Vagina (tissue), 2 donors: ENCODE measurements around the gene KIAA0753.
A peak's percentile ranks its signal among the peaks of the same experiment; 100 is the strongest.

Source experiments
- CTCF ChIP-seq, 3 experiments: fragments of 450-650 bp in 2 of 3; fragments of 200-600 bp in 1 of 3; sonication (generic) in 1 of 3; IDR thresholded peaks; one replicate each; pipeline ENCODE4 v1.5.1; 2017 to 2019; ENCODE audit warnings: antibody characterized with exemption in 3 of 3, mild to moderate bottlenecking in 2 of 3, moderate library complexity in 2 of 3
- POLR2AphosphoS5 ChIP-seq, 2 donors: sonication (generic); formaldehyde crosslinking; IDR thresholded peaks; one replicate each; pipeline ENCODE4 v1.9.0; 2017; ENCODE audit warnings: antibody characterized with exemption in 2 of 2, mild to moderate bottlenecking in 2 of 2, low read depth in 1 of 2; ENCODE audit not compliant: insufficient read depth in 1 of 2

- TF ChIP-seq POLR2AphosphoS5 (IDR thresholded peaks at IDR 0.05; ENCODE audit: insufficient read depth in 1 of 2, low read depth in 1 of 2) (peak in 1 of 2 donors; percentile 22), CTCF (IDR thresholded peaks at IDR 0.05) (no peak)
These were observed 2.1 kb upstream of the KIAA0753 start for GRCh38 chr17:6642592-6642991.
